Colonic mucosa (tissue), 4 donors: ENCODE measurements around the gene TRAPPC6A. TPM values are rescaled to one million over a fixed set of nuclear protein-coding genes. Genes with fewer than 3 reads are reported as not detected.

Experiments
- DNase-seq: peaks from one replicate; pipeline ENCODE4 v3.0.0-alpha.2; 2020
- H3K27ac ChIP-seq: fragments of 200-600 bp; one replicate; pipeline ENCODE4 v1.8.0; 2021
- H3K27me3 ChIP-seq: fragments of 200-600 bp; one replicate; pipeline ENCODE4 v1.8.0; 2021
- H3K36me3 ChIP-seq: fragments of 200-600 bp; one replicate; pipeline ENCODE4 v1.8.0; 2021
- H3K4me1 ChIP-seq: fragments of 200-600 bp; one replicate; pipeline ENCODE4 v1.8.0; 2021; ENCODE audit warnings: mild to moderate bottlenecking
- H3K4me3 ChIP-seq: fragments of 200-600 bp; one replicate; pipeline ENCODE4 v1.8.0; 2021
- H3K9ac ChIP-seq, 2 donors: one replicate each; pipeline ENCODE4 v1.7.0; 2013; ENCODE audit warnings: control low read depth in 2 of 2, low read depth in 2 of 2, low read length in 2 of 2
- H3K9me3 ChIP-seq: fragments of 200-600 bp; one replicate; pipeline ENCODE4 v1.8.0; 2021
- CTCF ChIP-seq: fragments of 200-600 bp; IDR thresholded peaks from one replicate; pipeline ENCODE4 v1.8.0; 2022; ENCODE audit warnings: antibody characterized with exemption, mild to moderate bottlenecking
- intact Hi-C: fragments of 100-400 bp; cut with DNase I; formaldehyde crosslinking; loops from one replicate; pipeline ENCODE4 v1.14.1; 2022
- total RNA-seq, 2 donors: library from RNA; stranded (reverse); fragmentation: NEBNext Ultra II Directional in 1 of 2; extraction: Animal tissue kit (Norgen Biotek cat#: 25700) in 1 of 2; gene quantifications; one replicate each; pipeline ENCODE4 v1.2.1, GENCODE V29; 2021
- donor health status: healthy.
- donor health status: DM: no; HTN: no; CAD: no.
- donor health status: DM: no; HTN: no; CAD: no.

TRAPPC6A gene
- total RNA-seq, 2 donors from 2014 or later, result 17.2 to 35.2 TPM

- Histone ChIP-seq H3K9me3 (no peaks in the 10 kb centered on the region), H3K27ac (no peak overlapping the region), H3K4me1 (peaks cover 22% of the 10 kb centered on the region), H3K9ac (peak overlapping the region in 1 of 2 donors; percentile 35), H3K27me3 (peaks cover 34% of the 10 kb centered on the region), H3K36me3 (no peaks in the 10 kb centered on the region), H3K4me3 (peak overlapping the region; percentile 25)
- DNase-seq, result peak; percentile 48
- no peak for TF ChIP-seq CTCF
- intact Hi-C loops, result no loop called here
Measured at GRCh38 chr19:45152504-45153338, 25.3 kb downstream of the TRAPPC6A start.

- H3K27ac ChIP-seq, result no peak overlapping the region
- peak overlapping the region; percentile 25 for H3K4me3 ChIP-seq
- no peak for TF ChIP-seq CTCF
- peaks cover 34% of the 10 kb centered on the region for H3K27me3 ChIP-seq
- no peak overlapping the region for H3K9ac ChIP-seq
- intact Hi-C loops, result no loop called here
- no peaks in the 10 kb centered on the region for H3K36me3 ChIP-seq
- H3K4me1 ChIP-seq, result peaks cover 22% of the 10 kb centered on the region
- no peaks in the 10 kb centered on the region for H3K9me3 ChIP-seq
- DNase-seq, result no peak
Measured at GRCh38 chr19:45151821-45152503, 26.1 kb downstream of the TRAPPC6A start.

GRCh38 chr19:45151320-45151719 is 26.7 kb downstream of the TRAPPC6A start:
- Histone ChIP-seq H3K4me3 (no peak overlapping the region), H3K4me1 (peaks cover 22% of the 10 kb centered on the region), H3K9ac (no peak overlapping the region), H3K27me3 (peaks cover 34% of the 10 kb centered on the region), H3K36me3 (no peaks in the 10 kb centered on the region), H3K27ac (no peak overlapping the region), H3K9me3 (no peaks in the 10 kb centered on the region)
- no peak for DNase-seq
- no peak for TF ChIP-seq CTCF
- intact Hi-C loops, result no loop called here

- no peak for DNase-seq
- Histone ChIP-seq H3K36me3 (no peaks in the 10 kb centered on the region), H3K4me3 (no peak overlapping the region), H3K27ac (no peak overlapping the region), H3K9ac (no peak overlapping the region), H3K9me3 (no peaks in the 10 kb centered on the region), H3K4me1 (peaks cover 22% of the 10 kb centered on the region), H3K27me3 (peaks cover 34% of the 10 kb centered on the region)
- intact Hi-C loops, result no loop called here
- no peak for TF ChIP-seq CTCF
Measured at GRCh38 chr19:45150751-45151281, 27.2 kb downstream of the TRAPPC6A start.

- peaks cover 22% of the 10 kb centered on the region for H3K4me1 ChIP-seq
- H3K36me3 ChIP-seq, result no peaks in the 10 kb centered on the region
- intact Hi-C loops, result no loop called here
- no peak for TF ChIP-seq CTCF
- no peak overlapping the region for H3K9ac ChIP-seq
- H3K4me3 ChIP-seq, result no peak overlapping the region
- peaks cover 34% of the 10 kb centered on the region for H3K27me3 ChIP-seq
- no peak overlapping the region for H3K27ac ChIP-seq
- DNase-seq, result no peak
- no peaks in the 10 kb centered on the region for H3K9me3 ChIP-seq
Measured at GRCh38 chr19:45150180-45150579, 27.9 kb downstream of the TRAPPC6A start.
